Measurements from ENCODE around the gene HHIPL1. TPM values are rescaled to one million over a fixed set of nuclear protein-coding genes. Genes with fewer than 3 reads are reported as not detected.

Gene HHIPL1
- total RNA-seq, 1 donor from 2014 or later: 0.32 TPM

DNA sequence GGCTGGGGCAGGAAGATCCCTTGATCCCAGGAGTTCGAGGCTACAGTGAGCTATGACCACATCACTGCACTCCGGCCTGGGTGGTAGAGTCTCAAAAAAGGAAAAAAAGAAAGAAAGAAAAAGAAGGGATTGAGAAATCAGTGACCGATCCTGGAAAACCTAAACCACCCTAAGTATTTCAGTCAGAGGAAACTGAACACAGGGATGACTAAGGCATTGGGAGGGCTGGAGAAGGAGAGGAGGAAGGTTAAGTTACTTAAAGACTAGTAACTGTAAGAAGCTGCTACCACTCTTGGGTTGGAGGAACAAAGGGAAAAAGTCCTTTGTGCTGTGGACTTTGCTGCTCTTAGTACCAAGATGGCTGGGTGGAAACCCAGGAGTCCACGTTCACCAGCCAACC lies 10.6 kb downstream of the HHIPL1 start:
- no peak overlapping the region for H3K4me3 ChIP-seq
- peaks cover 9% of the 10 kb centered on the region for H3K4me1 ChIP-seq
- no peaks in the 10 kb centered on the region for H3K27me3 ChIP-seq
- H3K79me2 ChIP-seq (ENCODE audit: low read depth): no peaks in the 10 kb centered on the region
- TF ChIP-seq EZH2 (IDR thresholded peaks at IDR 0.05) (no peak), EZH2phosphoT487 (IDR thresholded peaks at IDR 0.05) (no peak)
- TF ChIP-seq, protein P1, sequence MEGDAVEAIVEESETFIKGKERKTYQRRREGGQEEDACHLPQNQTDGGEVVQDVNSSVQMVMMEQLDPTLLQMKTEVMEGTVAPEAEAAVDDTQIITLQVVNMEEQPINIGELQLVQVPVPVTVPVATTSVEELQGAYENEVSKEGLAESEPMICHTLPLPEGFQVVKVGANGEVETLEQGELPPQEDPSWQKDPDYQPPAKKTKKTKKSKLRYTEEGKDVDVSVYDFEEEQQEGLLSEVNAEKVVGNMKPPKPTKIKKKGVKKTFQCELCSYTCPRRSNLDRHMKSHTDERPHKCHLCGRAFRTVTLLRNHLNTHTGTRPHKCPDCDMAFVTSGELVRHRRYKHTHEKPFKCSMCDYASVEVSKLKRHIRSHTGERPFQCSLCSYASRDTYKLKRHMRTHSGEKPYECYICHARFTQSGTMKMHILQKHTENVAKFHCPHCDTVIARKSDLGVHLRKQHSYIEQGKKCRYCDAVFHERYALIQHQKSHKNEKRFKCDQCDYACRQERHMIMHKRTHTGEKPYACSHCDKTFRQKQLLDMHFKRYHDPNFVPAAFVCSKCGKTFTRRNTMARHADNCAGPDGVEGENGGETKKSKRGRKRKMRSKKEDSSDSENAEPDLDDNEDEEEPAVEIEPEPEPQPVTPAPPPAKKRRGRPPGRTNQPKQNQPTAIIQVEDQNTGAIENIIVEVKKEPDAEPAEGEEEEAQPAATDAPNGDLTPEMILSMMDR (IDR thresholded peaks at IDR 0.05): no peak
- no peak overlapping the region for H2AFZ ChIP-seq (replicated peaks)
- no peak overlapping the region for H3K4me2 ChIP-seq
- H3K27ac ChIP-seq: no peak overlapping the region
- peaks cover 4% of the 10 kb centered on the region for H3K36me3 Mint-ChIP-seq
- no peak overlapping the region for H3K9ac ChIP-seq
- H3K36me3 ChIP-seq: no peaks in the 10 kb centered on the region
- DNase-seq (ENCODE audit: low spot score): no peak
- peaks cover 12% of the 10 kb centered on the region for H3K27me3 Mint-ChIP-seq (ENCODE audit: insufficient read depth, low read depth)
- no peaks in the 10 kb centered on the region for H4K20me1 ChIP-seq (ENCODE audit: low read depth)
- H3K4me3 Mint-ChIP-seq: no peak overlapping the region
- peaks cover 22% of the 10 kb centered on the region for H3F3A ChIP-seq (ENCODE audit: low read depth)
- peaks cover 49% of the 10 kb centered on the region for H3K4me1 Mint-ChIP-seq
- H3K9me3 Mint-ChIP-seq: peaks cover 3% of the 10 kb centered on the region
- H3K27ac Mint-ChIP-seq: peak overlapping the region; percentile 61
- no peaks in the 10 kb centered on the region for H3K9me3 ChIP-seq (ENCODE audit: low read depth)

DNA sequence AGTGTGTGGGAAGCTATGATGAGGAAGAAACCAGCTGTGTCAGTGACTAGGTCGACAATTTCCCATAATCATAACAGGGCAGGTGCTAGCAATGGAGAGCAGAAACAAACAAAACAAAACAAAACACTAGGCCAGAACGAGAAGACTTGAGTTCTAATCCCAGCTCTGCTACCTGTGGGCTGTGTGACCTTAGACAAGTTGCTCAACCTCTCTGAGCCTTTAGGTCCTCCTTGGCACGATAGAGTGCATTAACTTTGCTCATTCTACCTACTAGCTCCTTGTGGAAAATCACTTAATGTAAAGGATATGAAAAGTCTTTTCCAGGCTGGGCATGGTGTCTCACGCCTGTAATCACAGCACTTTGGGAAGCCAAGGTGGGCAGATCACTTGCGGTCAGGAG lies 11.2 kb downstream of the HHIPL1 start:
- H3K4me3 Mint-ChIP-seq: no peak overlapping the region
- TF ChIP-seq, protein P1 (IDR thresholded peaks at IDR 0.05): no peak
- no peak for TF ChIP-seq EZH2phosphoT487 (IDR thresholded peaks at IDR 0.05)
- TF ChIP-seq EZH2 (IDR thresholded peaks at IDR 0.05): no peak
- Histone ChIP-seq H3K4me2 (no peak overlapping the region), H2AFZ (replicated peaks) (no peak overlapping the region), H3F3A (ENCODE audit: low read depth) (peaks cover 22% of the 10 kb centered on the region), H3K79me2 (ENCODE audit: low read depth) (no peaks in the 10 kb centered on the region), H3K36me3 (no peaks in the 10 kb centered on the region), H3K4me3 (no peak overlapping the region), H3K27me3 (no peaks in the 10 kb centered on the region), H3K4me1 (peaks cover 14% of the 10 kb centered on the region), H3K9ac (no peak overlapping the region), H4K20me1 (ENCODE audit: low read depth) (no peaks in the 10 kb centered on the region), H3K27ac (no peak overlapping the region), H3K9me3 (ENCODE audit: low read depth) (no peaks in the 10 kb centered on the region)
- peaks cover 3% of the 10 kb centered on the region for H3K36me3 Mint-ChIP-seq
- peaks cover 3% of the 10 kb centered on the region for H3K9me3 Mint-ChIP-seq
- peaks cover 51% of the 10 kb centered on the region for H3K4me1 Mint-ChIP-seq
- H3K27me3 Mint-ChIP-seq (ENCODE audit: insufficient read depth, low read depth): peaks cover 10% of the 10 kb centered on the region
- peak overlapping the region; percentile 48 for H3K27ac Mint-ChIP-seq
- DNase-seq (ENCODE audit: low spot score): no peak

DNA sequence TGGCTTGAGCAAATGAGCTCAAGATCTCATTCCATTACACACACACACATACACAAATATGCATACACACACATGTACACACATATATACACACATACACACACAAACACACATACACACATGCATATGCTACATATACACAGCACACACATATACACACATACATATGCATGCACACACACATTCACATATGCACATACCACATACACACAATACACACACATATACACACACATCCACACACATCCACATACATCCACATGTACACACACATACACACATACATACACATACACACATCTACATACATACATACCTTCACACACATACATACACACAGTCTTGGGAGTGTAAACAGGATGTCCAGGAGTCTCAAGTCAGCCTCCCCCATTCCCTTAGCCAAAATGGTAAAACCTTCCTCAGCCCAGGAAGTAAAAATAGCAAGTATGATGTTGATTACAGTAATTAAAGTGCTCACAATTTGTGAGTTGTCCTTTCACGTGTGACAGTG lies 12.8 kb downstream of the HHIPL1 start:
- Mint-ChIP-seq H3K36me3 (peaks cover 2% of the 10 kb centered on the region), H3K9me3 (peaks cover 3% of the 10 kb centered on the region), H3K27me3 (ENCODE audit: insufficient read depth, low read depth) (peaks cover 16% of the 10 kb centered on the region), H3K4me1 (peaks cover 59% of the 10 kb centered on the region), H3K4me3 (no peak overlapping the region), H3K27ac (peak overlapping the region; percentile 29)
- Histone ChIP-seq H3K9me3 (ENCODE audit: low read depth) (no peaks in the 10 kb centered on the region), H3K27me3 (no peaks in the 10 kb centered on the region), H4K20me1 (ENCODE audit: low read depth) (no peaks in the 10 kb centered on the region), H3K27ac (no peak overlapping the region), H3F3A (ENCODE audit: low read depth) (peaks cover 22% of the 10 kb centered on the region), H3K4me3 (no peak overlapping the region), H3K79me2 (ENCODE audit: low read depth) (no peaks in the 10 kb centered on the region), H2AFZ (replicated peaks) (no peak overlapping the region), H3K4me2 (no peak overlapping the region), H3K4me1 (peaks cover 14% of the 10 kb centered on the region), H3K9ac (no peak overlapping the region), H3K36me3 (no peaks in the 10 kb centered on the region)
- no peak for DNase-seq (ENCODE audit: low spot score)
- TF ChIP-seq, protein P1 (IDR thresholded peaks at IDR 0.05): no peak
- TF ChIP-seq EZH2phosphoT487 (IDR thresholded peaks at IDR 0.05) (no peak), EZH2 (IDR thresholded peaks at IDR 0.05) (no peak)
